Naive thymus-derived CD4-positive, alpha-beta T cell (primary cell): ENCODE data around the gene CCDC83. TPM values are rescaled to one million over a fixed set of nuclear protein-coding genes. Genes with fewer than 3 reads are reported as not detected.

Experiments used
- ATAC-seq: fragments of 150-1000 bp; cut with Tn5 transposase; 2 replicates; pipeline ENCODE4 v1.10.0; 2021; ENCODE audit warnings: mild to moderate bottlenecking, moderate library complexity
- CTCF ChIA-PET: fragments of 350-600 bp; sonication (Branson Sonifier 250); formaldehyde crosslinking; loops from one replicate; lab custom pipeline; 2021; ENCODE audit warnings: antibody characterized with exemption; lab: Charles Lee
- POLR2A ChIA-PET: fragments of 350-600 bp; sonication (Branson Sonifier 250); formaldehyde crosslinking; loops from one replicate; lab custom pipeline; 2021; ENCODE audit warnings: antibody characterized with exemption, inconsistent platforms; lab: Charles Lee
- DNase-seq, 9 donors: peaks; one replicate each; pipeline versions ENCODE4 v3.0.0 to v3.0.0-alpha.2; 2020 to 2022; ENCODE audit warnings: mixed read lengths in 1 of 9
- H3K27ac ChIP-seq: one replicate; pipeline ENCODE4 v1.7.0; 2013; ENCODE audit warnings: mild to moderate bottlenecking, low read depth, low read length, moderate library complexity
- H3K27me3 ChIP-seq, 2 donors: one replicate each; pipeline ENCODE4 v1.7.0; 2013; ENCODE audit warnings: low read length in 2 of 2, mild to moderate bottlenecking in 2 of 2, moderate library complexity in 2 of 2; ENCODE audit not compliant: control insufficient read depth in 2 of 2, insufficient read depth in 2 of 2
- H3K36me3 ChIP-seq, 3 experiments: 1 replicate in 2 of 3; 2 replicates in 1 of 3; pipeline ENCODE4 v1.7.0; 2013; ENCODE audit warnings: low read length in 3 of 3, mild to moderate bottlenecking in 3 of 3, moderate library complexity in 1 of 3; ENCODE audit not compliant: insufficient read depth in 3 of 3, control insufficient read depth in 2 of 3
- H3K4me1 ChIP-seq, 2 donors: one replicate each; pipeline ENCODE4 v1.7.0; 2013; ENCODE audit warnings: low read length in 2 of 2, mild to moderate bottlenecking in 2 of 2, moderate library complexity in 1 of 2; ENCODE audit not compliant: control insufficient read depth in 2 of 2, insufficient read depth in 2 of 2
- H3K4me3 ChIP-seq: 2 replicates; pipeline ENCODE4 v1.7.0; 2013; ENCODE audit warnings: mild to moderate bottlenecking, low read length
- H3K9me3 ChIP-seq, 3 experiments: 1 replicate in 2 of 3; 2 replicates in 1 of 3; pipeline ENCODE4 v1.7.0; 2013; ENCODE audit warnings: low read length in 3 of 3; ENCODE audit not compliant: control insufficient read depth in 2 of 3
- H3K27ac Mint-ChIP-seq, 9 donors: one replicate each; pipeline ENCODE4 v1.8.0; 2020 to 2022; ENCODE audit warnings: mixed read lengths in 9 of 9, mild to moderate bottlenecking in 8 of 9, moderate library complexity in 5 of 9, inconsistent platforms in 2 of 9
- H3K27me3 Mint-ChIP-seq, 5 donors: one replicate each; pipeline ENCODE4 v1.8.0; 2021 to 2022; ENCODE audit warnings: mixed read lengths in 5 of 5, mild to moderate bottlenecking in 1 of 5
- H3K36me3 Mint-ChIP-seq, 5 donors: one replicate each; pipeline ENCODE4 v1.8.0; 2020 to 2022; ENCODE audit warnings: mixed read lengths in 5 of 5, mild to moderate bottlenecking in 3 of 5, inconsistent platforms in 1 of 5
- H3K4me1 Mint-ChIP-seq, 7 donors: one replicate each; pipeline ENCODE4 v1.8.0; 2020 to 2022; ENCODE audit warnings: mixed read lengths in 7 of 7, mild to moderate bottlenecking in 3 of 7, inconsistent platforms in 1 of 7
- H3K4me3 Mint-ChIP-seq, 10 donors: one replicate each; pipeline ENCODE4 v1.8.0; 2020 to 2022; ENCODE audit warnings: mild to moderate bottlenecking in 10 of 10, mixed read lengths in 10 of 10, moderate library complexity in 6 of 10, inconsistent platforms in 2 of 10
- H3K9me3 Mint-ChIP-seq, 11 donors: one replicate each; pipeline ENCODE4 v1.8.0; 2020 to 2022; ENCODE audit warnings: mixed read lengths in 11 of 11, mild to moderate bottlenecking in 4 of 11, inconsistent platforms in 1 of 11, moderate library complexity in 1 of 11
- intact Hi-C, 2 donors: fragments of 100-400 bp; cut with micrococcal nuclease; formaldehyde crosslinking; loops; one replicate each; pipeline ENCODE4 v1.15.1; 2023
- polyA plus RNA-seq, 2 donors: library from polyadenylated mRNA; unstranded; fragments of 300-500 nt; fragmentation: Illumina TruSeq; gene quantifications; one replicate each; pipeline ENCODE4 v1.2.3, GENCODE V29; 2021
- total RNA-seq, 6 experiments: library from RNA in 5 of 6; stranded (reverse) in 5 of 6; gene quantifications; 1 replicate in 5 of 6; 2 replicates in 1 of 6; pipeline ENCODE4 v1.2.3 and lab custom pipeline; 2021 to 2026

Gene CCDC83
- total and polyA plus RNA-seq, 7 experiments from 2014 or later = not detected

GRCh38 chr11:85893395-85893794 is 38.2 kb downstream of the CCDC83 start:
- ChIA-PET POLR2A (no interaction called here), CTCF (no interaction called here)
- H3K4me1 ChIP-seq = no peaks in the 10 kb centered on the region
- no peaks in the 10 kb centered on the region for H3K9me3 ChIP-seq
- H3K27me3 ChIP-seq = no peaks in the 10 kb centered on the region
- no peak for DNase-seq
- Mint-ChIP-seq H3K9me3 (peaks cover 0 to 4% (median 0%) of the 10 kb centered on the region in 11 donors), H3K4me1 (no peaks in the 10 kb centered on the region), H3K36me3 (peaks cover 0 to 3% (median 3%) of the 10 kb centered on the region in 5 donors), H3K27me3 (peaks cover 0 to 7% (median 0%) of the 10 kb centered on the region in 5 donors), H3K27ac (no peak overlapping the region), H3K4me3 (no peak overlapping the region)
- no peaks in the 10 kb centered on the region for H3K36me3 ChIP-seq
- H3K4me3 ChIP-seq = no peak overlapping the region
- intact Hi-C loops = no loop called here
- ATAC-seq = no peak
- no peak overlapping the region for H3K27ac ChIP-seq

DNA sequence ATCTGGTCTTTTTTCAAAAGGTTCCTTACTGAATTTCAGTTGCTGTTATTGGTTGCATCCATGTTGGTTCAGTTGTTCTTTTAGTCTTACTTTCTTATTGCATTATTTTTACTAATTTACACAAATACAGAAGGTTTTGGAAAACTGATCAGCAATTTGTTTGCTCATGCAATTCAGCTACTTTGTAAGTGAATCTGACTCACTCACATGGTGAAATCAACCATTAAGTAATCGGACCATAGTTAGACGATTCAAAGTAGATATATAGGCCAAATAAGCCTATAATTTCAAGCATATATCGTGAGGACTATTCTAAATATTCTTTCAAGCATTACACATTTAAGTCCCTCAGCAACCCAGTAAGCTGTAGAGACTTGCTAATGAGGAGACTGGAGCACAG is 41.7 kb downstream of the CCDC83 start:
- Mint-ChIP-seq H3K9me3 (peaks cover 0 to 4% (median 0%) of the 10 kb centered on the region in 11 donors), H3K36me3 (peaks cover 0 to 3% (median 3%) of the 10 kb centered on the region in 5 donors), H3K27me3 (peaks cover 0 to 18% (median 4%) of the 10 kb centered on the region in 5 donors), H3K4me3 (no peak overlapping the region), H3K4me1 (peaks cover 0 to 2% (median 0%) of the 10 kb centered on the region in 7 donors), H3K27ac (no peak overlapping the region)
- Histone ChIP-seq H3K4me3 (no peak overlapping the region), H3K27ac (no peak overlapping the region), H3K36me3 (no peaks in the 10 kb centered on the region), H3K27me3 (no peaks in the 10 kb centered on the region), H3K4me1 (no peaks in the 10 kb centered on the region), H3K9me3 (no peaks in the 10 kb centered on the region)
- ChIA-PET POLR2A (no interaction called here), CTCF (no interaction called here)
- intact Hi-C loops = no loop called here
- no peak for ATAC-seq
- DNase-seq = no peak

DNA sequence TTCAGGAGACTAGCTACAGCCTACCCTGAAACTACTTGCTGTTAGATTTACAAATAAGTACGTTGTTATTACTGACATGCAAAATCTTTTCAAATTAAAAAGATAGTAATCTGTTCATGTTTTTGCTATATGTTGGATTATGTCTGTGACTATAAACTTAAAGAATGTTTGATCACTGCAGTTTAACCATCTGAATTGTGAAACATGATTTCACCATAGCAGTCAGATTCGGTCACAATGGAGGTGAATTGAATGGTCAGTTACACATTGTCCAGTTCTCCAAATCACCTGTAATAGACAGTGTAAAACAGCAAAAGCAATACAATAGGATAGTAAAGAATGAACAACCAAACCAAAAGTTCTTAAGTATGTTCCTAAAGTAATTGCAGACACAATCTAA is 43.3 kb downstream of the CCDC83 start:
- Histone ChIP-seq H3K27ac (no peak overlapping the region), H3K4me3 (no peak overlapping the region), H3K4me1 (no peaks in the 10 kb centered on the region), H3K36me3 (no peaks in the 10 kb centered on the region), H3K9me3 (no peaks in the 10 kb centered on the region), H3K27me3 (no peaks in the 10 kb centered on the region)
- H3K4me1 Mint-ChIP-seq = peaks cover 0 to 3% (median 0%) of the 10 kb centered on the region in 7 donors
- POLR2A ChIA-PET = interaction anchor here (0.7 kb wide), 1 partner anchor 9 kb away, joined by 3 read pairs; no protein-coding TSS in a partner anchor
- no peak overlapping the region for H3K4me3 Mint-ChIP-seq
- CTCF ChIA-PET = no interaction called here
- H3K27ac Mint-ChIP-seq = no peak overlapping the region
- H3K36me3 Mint-ChIP-seq = peaks cover 0 to 3% (median 3%) of the 10 kb centered on the region in 5 donors
- DNase-seq (no peak), ATAC-seq (no peak)
- intact Hi-C loops = no loop called here
- peaks cover 0 to 4% (median 0%) of the 10 kb centered on the region in 11 donors for H3K9me3 Mint-ChIP-seq
- H3K27me3 Mint-ChIP-seq = peaks cover 0 to 15% (median 4%) of the 10 kb centered on the region in 5 donors

GRCh38 chr11:85902353-85902752 is 47.2 kb downstream of the CCDC83 start:
- Mint-ChIP-seq H3K4me1 (peaks cover 0 to 3% (median 0%) of the 10 kb centered on the region in 7 donors), H3K36me3 (no peaks in the 10 kb centered on the region), H3K27ac (no peak overlapping the region), H3K9me3 (no peaks in the 10 kb centered on the region), H3K27me3 (peaks cover 0 to 13% (median 4%) of the 10 kb centered on the region in 5 donors), H3K4me3 (no peak overlapping the region)
- Histone ChIP-seq H3K36me3 (no peaks in the 10 kb centered on the region), H3K4me1 (no peaks in the 10 kb centered on the region), H3K27me3 (no peaks in the 10 kb centered on the region), H3K9me3 (no peaks in the 10 kb centered on the region), H3K27ac (no peak overlapping the region), H3K4me3 (no peak overlapping the region)
- ATAC-seq = no peak
- intact Hi-C loops = no loop called here
- ChIA-PET POLR2A (no interaction called here), CTCF (no interaction called here)
- no peak for DNase-seq

DNA sequence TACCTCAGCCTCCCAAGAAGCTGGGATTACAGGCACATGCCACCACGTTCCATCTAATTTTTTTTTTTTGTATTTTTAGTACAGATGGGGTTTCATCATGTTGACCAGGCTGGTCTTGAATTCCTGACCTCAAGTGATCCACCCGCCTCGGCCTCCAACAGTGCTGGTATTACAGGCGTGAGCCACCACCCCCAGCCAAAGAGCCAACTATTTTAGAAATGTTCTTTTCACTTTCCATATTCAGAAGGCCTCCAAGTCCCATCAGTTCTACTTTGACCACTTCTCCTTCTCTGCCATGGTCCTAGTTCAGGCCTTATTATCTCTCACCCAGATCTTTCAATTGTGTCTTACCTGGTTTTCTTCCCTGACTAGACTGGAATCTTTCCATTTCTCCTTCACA is 48.2 kb downstream of the CCDC83 start:
- peaks cover 0 to 3% (median 0%) of the 10 kb centered on the region in 7 donors for H3K4me1 Mint-ChIP-seq
- no peaks in the 10 kb centered on the region for H3K36me3 Mint-ChIP-seq
- no peaks in the 10 kb centered on the region for H3K9me3 Mint-ChIP-seq
- no peaks in the 10 kb centered on the region for H3K9me3 ChIP-seq
- no peaks in the 10 kb centered on the region for H3K4me1 ChIP-seq
- CTCF ChIA-PET = no interaction called here
- intact Hi-C loops = no loop called here
- H3K27me3 ChIP-seq = no peaks in the 10 kb centered on the region
- no peak overlapping the region for H3K4me3 Mint-ChIP-seq
- no peak overlapping the region for H3K27ac Mint-ChIP-seq
- peaks cover 0 to 11% (median 4%) of the 10 kb centered on the region in 5 donors for H3K27me3 Mint-ChIP-seq
- H3K27ac ChIP-seq = no peak overlapping the region
- no peak for ATAC-seq
- no peak overlapping the region for H3K4me3 ChIP-seq
- POLR2A ChIA-PET = no interaction called here
- DNase-seq = no peak
- no peaks in the 10 kb centered on the region for H3K36me3 ChIP-seq

- Histone ChIP-seq H3K4me1 (no peaks in the 10 kb centered on the region), H3K36me3 (no peaks in the 10 kb centered on the region), H3K4me3 (no peak overlapping the region), H3K27ac (no peak overlapping the region), H3K27me3 (no peaks in the 10 kb centered on the region), H3K9me3 (no peaks in the 10 kb centered on the region)
- H3K27ac Mint-ChIP-seq = no peak overlapping the region
- intact Hi-C loops = no loop called here
- H3K4me3 Mint-ChIP-seq = no peak overlapping the region
- peaks cover 0 to 3% (median 0%) of the 10 kb centered on the region in 7 donors for H3K4me1 Mint-ChIP-seq
- peaks cover 0 to 7% (median 4%) of the 10 kb centered on the region in 5 donors for H3K27me3 Mint-ChIP-seq
- H3K36me3 Mint-ChIP-seq = no peaks in the 10 kb centered on the region
- ChIA-PET CTCF (no interaction called here), POLR2A (no interaction called here)
- DNase-seq (no peak), ATAC-seq (no peak)
- no peaks in the 10 kb centered on the region for H3K9me3 Mint-ChIP-seq
Observed at GRCh38 chr11:85903811-85904210, 48.6 kb downstream of the CCDC83 start.

GRCh38 chr11:85912414-85912813 is 57.2 kb downstream of the CCDC83 start:
- H3K9me3 Mint-ChIP-seq = peaks cover 0 to 10% (median 0%) of the 10 kb centered on the region in 11 donors
- ChIA-PET POLR2A (no interaction called here), CTCF (no interaction called here)
- intact Hi-C loops = no loop called here
- Histone ChIP-seq H3K36me3 (no peaks in the 10 kb centered on the region), H3K4me1 (no peaks in the 10 kb centered on the region), H3K27me3 (no peaks in the 10 kb centered on the region), H3K4me3 (no peak overlapping the region), H3K9me3 (no peaks in the 10 kb centered on the region), H3K27ac (no peak overlapping the region)
- H3K36me3 Mint-ChIP-seq = peaks cover 0 to 3% (median 0%) of the 10 kb centered on the region in 5 donors
- no peak overlapping the region for H3K27ac Mint-ChIP-seq
- ATAC-seq (no peak), DNase-seq (no peak)
- peaks cover 0 to 10% (median 3%) of the 10 kb centered on the region in 5 donors for H3K27me3 Mint-ChIP-seq
- H3K4me3 Mint-ChIP-seq = no peak overlapping the region
- H3K4me1 Mint-ChIP-seq = no peaks in the 10 kb centered on the region
